Anterior cingulate cortex (tissue), 58 donors: Measurements from ENCODE around the gene KCTD16.

Experiments
- DNase-seq, 58 donors: peaks; one replicate each; lab custom pipeline; 2025; lab: John Stamatoyannopoulos, UW

The KCTD16 gene

DNA sequence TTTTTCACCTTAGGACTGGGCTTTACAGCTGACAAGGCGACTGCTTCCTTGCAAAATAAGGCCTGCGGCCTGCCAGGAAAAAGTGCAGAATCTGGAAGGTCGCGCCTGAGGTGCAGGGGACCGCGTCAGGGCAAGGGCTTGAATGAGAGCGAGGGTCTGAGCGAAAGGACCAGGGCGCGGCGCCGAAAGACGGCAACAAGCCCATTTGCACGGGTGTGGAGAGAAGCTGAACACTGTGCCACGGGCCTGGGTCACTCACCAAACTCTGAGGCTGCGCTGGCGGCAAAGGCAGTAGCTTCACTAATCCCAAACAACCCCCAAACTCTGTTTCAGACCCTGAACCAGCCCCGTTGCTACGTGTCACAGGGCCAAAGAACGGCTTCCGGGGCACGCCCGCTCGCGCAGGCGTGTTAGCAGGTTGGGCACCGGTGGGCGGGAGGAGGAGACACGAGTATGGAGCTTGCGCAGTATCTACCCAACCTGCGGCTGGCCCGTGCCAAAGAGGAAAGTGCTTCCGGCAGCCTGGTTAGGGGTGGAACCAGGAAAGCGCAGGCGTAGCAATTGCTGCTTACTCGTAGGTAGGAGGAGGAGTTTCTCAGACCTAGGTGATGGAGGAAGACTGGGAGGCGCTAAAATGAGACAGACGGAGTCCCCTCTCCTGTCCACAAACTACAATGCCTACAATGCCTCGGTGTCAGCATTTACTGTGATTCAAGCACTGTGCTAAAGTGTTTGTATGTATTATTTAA, at the start of gene KCTD16, which contains the start of gene YIPF5:
KCTD16 (plus strand) TSS at position 598 of the 749 bp plus-strand sequence.
YIPF5 (minus strand) TSS at position 384 of the 749 bp plus-strand sequence. CDS start 704 bp downstream, outside the sequence.
- DNase-seq: peak; percentile 71 to 97 (median 91)

DNA sequence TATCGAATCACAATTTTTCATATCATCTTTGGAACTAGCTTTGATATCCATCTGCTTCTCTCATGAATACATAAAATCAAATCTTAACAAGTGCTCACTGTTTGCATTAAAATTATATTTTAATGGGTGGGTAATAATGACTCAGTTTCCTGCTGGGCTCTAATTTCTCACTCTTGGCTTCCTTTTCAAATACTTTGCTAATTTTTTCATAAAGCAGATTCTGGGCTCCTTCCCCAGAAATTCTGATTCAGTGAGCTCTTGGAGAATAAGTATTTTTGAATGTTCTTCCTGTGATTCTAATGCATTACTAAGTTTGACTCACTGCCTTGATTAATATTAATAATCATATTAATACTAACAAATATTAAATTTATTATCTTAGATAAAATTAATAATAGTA, 49.1 kb upstream of the KCTD16 start:
- DNase-seq: no peak

DNA sequence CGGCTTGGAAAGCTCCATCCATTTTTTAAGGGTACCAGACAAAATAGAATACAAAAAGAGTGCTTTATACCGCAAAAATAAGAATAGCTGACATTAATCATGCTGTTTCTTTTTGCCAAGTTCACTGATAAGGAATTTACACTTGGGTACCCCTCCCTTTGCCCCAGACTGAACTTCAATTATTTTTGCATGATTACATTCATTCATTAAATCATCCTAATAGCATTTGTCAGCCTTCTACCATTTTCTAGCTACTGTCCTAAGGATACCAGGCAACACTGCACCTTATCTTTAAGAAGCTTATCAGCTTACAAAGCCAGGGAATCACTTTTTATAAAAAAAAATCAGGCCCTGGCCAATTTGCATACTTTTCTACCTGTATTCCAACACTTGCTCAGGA, 48.6 kb upstream of the KCTD16 start:
- no peak for DNase-seq

- DNase-seq: no peak
Measured at GRCh38 chr5:144122641-144123040, 48.0 kb upstream of the KCTD16 start.

DNA sequence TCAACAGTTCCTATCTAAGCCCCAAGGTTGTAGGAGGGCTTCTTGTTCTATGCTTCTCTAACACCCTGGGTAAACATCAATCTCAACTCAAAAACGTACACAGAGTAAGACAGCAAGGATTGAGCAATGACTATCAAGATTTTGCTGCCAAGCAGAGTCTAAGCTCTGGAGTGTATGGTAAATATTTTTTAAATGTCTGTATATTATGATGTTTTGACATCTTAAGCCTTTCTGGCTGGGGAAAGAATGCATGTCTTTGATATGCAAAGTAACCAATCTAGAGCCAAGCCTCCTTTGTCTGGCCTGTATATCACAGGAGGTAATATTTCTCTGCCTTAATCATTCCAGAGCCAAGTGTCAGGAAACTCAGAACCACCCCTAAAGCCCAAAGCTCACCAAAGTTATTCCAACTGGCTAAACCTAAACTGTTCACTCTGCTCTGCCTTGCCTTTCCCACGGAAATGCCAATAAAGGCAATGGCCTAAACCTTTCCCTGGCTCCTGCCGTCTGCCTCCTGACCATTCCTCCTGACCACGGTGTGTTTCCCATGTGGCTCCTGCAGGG, 45.4 kb upstream of the KCTD16 start:
- DNase-seq: no peak

- no peak for DNase-seq
Measured at GRCh38 chr5:144126707-144127106, 44.0 kb upstream of the KCTD16 start.

- no peak for DNase-seq
Measured at GRCh38 chr5:144128844-144129243, 41.8 kb upstream of the KCTD16 start.

- DNase-seq: no peak
Measured at GRCh38 chr5:144130306-144130705, 40.4 kb upstream of the KCTD16 start.

GRCh38 chr5:144131261-144131660, 39.4 kb upstream of the KCTD16 start:
- no peak for DNase-seq

DNA sequence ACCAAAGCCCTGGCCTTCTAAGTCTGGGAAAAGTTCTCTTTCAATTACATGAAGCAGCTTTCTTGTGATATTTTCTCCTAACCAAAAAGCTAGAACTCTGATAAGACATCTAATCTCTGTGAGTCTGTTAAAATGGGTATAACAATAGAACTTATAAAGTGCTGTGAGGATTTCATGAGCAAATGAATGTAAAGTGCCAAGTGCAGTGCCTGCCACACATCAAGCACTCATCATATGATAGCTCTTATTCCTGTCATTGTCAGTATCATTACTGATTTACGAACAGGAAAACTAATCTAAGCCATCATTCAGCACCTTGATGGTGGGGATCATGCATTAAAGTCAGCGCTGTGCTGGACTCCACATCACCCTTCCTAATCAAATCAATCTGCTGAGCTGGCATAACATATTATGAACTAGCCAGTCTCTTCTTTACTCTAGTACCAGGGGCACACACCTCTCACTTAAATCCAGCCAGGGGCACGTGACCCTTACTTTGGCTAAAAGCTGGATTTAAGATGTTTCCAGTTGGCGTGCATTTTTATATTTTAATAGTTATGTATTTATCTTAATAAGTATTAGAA, 37.5 kb upstream of the KCTD16 start:
- no peak for DNase-seq

DNA sequence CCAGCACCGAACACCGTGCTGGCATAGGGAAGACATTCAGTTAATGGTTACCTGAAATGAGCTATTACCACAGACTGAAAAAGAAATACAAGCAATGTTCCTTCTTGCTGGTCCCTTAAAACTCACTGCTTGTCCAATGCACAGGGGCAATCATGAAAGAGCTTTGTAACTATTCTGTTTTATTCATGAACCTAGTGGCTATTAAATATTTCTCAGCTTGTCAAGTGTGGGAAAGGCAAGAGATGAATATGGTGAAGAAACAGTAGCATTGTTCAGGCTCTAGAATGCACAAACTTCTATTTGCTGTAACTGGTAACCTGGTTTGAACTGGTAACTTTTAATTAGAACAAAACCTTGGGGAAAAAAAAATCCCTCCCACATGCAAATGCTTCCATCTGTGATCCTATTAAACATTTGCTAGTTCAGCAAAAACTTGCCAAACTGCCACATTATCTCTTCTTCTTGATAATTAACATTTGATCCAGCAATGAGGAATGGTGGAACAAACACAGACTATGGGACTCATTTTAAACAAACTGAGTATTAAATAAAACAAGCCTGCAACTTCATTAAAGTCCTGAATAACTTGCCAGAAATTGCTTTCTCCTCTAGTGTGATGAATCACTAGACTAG, 36.4 kb upstream of the KCTD16 start:
- no peak for DNase-seq

- no peak for DNase-seq
Measured at GRCh38 chr5:144135113-144135762, 35.4 kb upstream of the KCTD16 start.

DNA sequence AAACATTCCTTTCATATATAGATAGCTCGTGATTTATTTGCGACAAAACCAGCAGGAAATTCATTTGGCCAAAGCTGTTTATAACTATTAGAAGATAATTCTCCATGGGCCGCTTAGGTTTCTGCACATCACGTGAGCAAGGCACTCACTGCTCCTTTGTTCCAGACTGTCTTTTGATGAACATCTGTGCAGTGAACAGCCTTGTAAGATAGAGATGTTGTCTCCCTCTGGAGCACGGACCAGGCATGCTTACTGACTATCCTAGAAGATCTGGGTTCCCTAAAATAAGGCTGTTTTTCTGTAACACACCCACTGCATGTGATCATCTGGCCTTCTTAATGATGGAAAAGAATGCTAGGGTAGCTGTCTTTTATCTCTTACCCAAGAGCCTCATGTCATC, 31.1 kb upstream of the KCTD16 start:
- DNase-seq: peak in 19 of 58 donors; percentile 1 to 42 (median 5)

- no peak for DNase-seq
Measured at GRCh38 chr5:144141585-144141984, 29.1 kb upstream of the KCTD16 start.

GRCh38 chr5:144142139-144142823, 28.4 kb upstream of the KCTD16 start:
- DNase-seq: peak in 2 of 58 donors; percentile 37 to 43

DNA sequence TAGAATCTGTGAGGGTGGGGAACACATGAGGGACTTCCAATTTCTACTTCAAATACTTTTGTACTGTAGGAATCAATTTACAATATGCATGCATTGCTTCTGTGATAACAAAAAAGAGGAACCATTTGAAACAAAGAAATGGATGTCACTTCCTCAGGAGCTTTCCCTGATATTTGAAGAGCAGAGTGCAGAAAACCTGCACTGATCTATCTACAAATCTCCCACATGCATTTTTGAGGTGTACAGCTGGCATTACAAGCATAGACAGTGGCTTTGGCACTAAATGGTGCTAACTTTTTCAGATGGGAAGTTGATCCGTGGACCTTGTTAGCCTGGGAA, 27.9 kb upstream of the KCTD16 start:
- no peak for DNase-seq

- DNase-seq: no peak
Measured at GRCh38 chr5:144143625-144144024, 27.0 kb upstream of the KCTD16 start.

- DNase-seq: no peak
Measured at GRCh38 chr5:144144956-144145751, 25.5 kb upstream of the KCTD16 start.

DNA sequence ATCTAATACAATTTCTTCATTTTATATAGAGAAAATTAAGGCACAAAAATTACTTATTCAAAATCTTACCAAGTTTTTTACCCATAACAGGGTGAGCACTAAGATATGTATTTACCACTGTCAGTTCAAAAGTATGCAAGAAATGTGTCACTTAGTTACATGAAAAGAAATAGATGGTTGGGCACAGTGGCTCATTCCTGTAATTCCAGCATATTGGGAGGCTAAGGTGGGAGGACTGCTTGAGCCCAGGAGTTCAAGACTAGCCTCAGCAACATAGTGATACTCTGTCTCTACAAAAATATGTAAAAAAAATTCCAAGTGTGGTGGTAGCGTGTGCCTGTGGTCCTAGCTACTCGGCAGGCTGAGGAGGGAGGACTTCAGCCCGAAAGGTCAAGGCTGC, 19.6 kb upstream of the KCTD16 start:
- DNase-seq: no peak
